ENCODE data around the gene CD27.

Gene CD27

GRCh38 chr12:6450091-6450868, 5.5 kb downstream of the CD27 start:
- Mint-ChIP-seq H3K27ac (peak overlapping the region; percentile 100), H3K36me3 (peaks cover 76% of the 10 kb centered on the region), H3K4me3 (peak overlapping the region; percentile 100), H3K9me3 (no peaks in the 10 kb centered on the region), H3K4me1 (peaks cover 81% of the 10 kb centered on the region)
- DNase-seq (ENCODE audit: low spot score in 2 of 2) (no peak), ATAC-seq (no peak)

GRCh38 chr12:6450869-6451347, 6.2 kb downstream of the CD27 start:
- DNase-seq (ENCODE audit: low spot score in 2 of 2) (peak in 1 of 2 donors; percentile 70), ATAC-seq (peak; percentile 2)
- Mint-ChIP-seq H3K27ac (peak overlapping the region; percentile 100), H3K4me3 (peak overlapping the region; percentile 100), H3K4me1 (peaks cover 76% of the 10 kb centered on the region), H3K36me3 (peaks cover 78% of the 10 kb centered on the region), H3K9me3 (no peaks in the 10 kb centered on the region)

- ATAC-seq (peak; percentile 88), DNase-seq (ENCODE audit: low spot score in 2 of 2) (peak in 1 of 2 donors; percentile 87)
- Mint-ChIP-seq H3K36me3 (peaks cover 80% of the 10 kb centered on the region), H3K27ac (peak within 1 kb of the TSS; percentile 100), H3K9me3 (no peaks in the 10 kb centered on the region), H3K4me3 (peak within 1 kb of the TSS; percentile 100), H3K4me1 (peaks cover 71% of the 10 kb centered on the region)
Measured at GRCh38 chr12:6451348-6452244, 6.8 kb downstream of the CD27 start, which contains the start of gene TAPBPL. TSS of gene TAPBPL (plus strand) at chr12:6452042. CDS start at chr12:6452249, 207 bp downstream.

- peaks cover 80% of the 10 kb centered on the region for H3K36me3 Mint-ChIP-seq
Measured at GRCh38 chr12:6452245-6452943, 7.6 kb downstream of the CD27 start.

DNA sequence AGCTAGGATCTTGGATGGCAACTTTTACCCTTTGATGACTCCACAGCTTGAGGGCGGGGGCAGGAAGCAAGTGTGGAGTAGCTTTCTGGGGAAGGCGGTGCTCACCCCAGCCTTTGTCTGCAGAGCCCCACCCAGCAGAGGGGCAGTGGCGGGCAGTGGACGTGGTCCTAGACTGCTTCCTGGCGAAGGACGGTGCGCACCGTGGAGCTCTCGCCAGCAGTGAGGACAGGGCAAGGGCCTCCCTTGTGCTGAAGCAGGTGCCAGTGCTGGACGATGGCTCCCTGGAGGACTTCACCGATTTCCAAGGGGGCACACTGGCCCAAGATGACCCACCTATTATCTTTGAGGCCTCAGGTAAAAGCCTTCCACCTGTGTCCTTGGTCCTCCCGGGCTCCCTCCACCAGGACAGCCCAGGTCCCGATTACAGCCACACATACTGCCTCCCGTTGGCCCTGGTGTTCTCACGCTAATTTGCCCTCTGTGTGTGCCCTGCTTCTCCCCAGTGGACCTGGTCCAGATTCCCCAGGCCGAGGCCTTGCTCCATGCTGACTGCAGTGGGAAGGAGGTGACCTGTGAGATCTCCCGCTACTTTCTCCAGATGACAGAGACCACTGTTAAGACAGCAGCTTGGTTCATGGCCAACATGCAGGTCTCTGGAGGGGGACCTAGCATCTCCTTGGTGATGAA, 8.3 kb downstream of the CD27 start:
- peaks cover 63% of the 10 kb centered on the region for H3K4me1 Mint-ChIP-seq
- DNase-seq (ENCODE audit: low spot score in 2 of 2) (no peak), ATAC-seq (peak; percentile 54)
- H3K4me3 Mint-ChIP-seq = peak overlapping the region; percentile 100
- H3K27ac Mint-ChIP-seq = peak overlapping the region; percentile 100
- H3K36me3 Mint-ChIP-seq = peaks cover 80% of the 10 kb centered on the region
- H3K9me3 Mint-ChIP-seq = no peaks in the 10 kb centered on the region

More at GRCh38 chr12:6452245-6452943, 7.6 kb downstream of the CD27 start:
- peaks cover 68% of the 10 kb centered on the region for H3K4me1 Mint-ChIP-seq
- ATAC-seq (peak; percentile 2), DNase-seq (ENCODE audit: low spot score in 2 of 2) (peak in 1 of 2 donors; percentile 64)
- H3K9me3 Mint-ChIP-seq = no peaks in the 10 kb centered on the region
- H3K4me3 Mint-ChIP-seq = peak overlapping the region; percentile 100
- H3K27ac Mint-ChIP-seq = peak overlapping the region; percentile 100

DNA sequence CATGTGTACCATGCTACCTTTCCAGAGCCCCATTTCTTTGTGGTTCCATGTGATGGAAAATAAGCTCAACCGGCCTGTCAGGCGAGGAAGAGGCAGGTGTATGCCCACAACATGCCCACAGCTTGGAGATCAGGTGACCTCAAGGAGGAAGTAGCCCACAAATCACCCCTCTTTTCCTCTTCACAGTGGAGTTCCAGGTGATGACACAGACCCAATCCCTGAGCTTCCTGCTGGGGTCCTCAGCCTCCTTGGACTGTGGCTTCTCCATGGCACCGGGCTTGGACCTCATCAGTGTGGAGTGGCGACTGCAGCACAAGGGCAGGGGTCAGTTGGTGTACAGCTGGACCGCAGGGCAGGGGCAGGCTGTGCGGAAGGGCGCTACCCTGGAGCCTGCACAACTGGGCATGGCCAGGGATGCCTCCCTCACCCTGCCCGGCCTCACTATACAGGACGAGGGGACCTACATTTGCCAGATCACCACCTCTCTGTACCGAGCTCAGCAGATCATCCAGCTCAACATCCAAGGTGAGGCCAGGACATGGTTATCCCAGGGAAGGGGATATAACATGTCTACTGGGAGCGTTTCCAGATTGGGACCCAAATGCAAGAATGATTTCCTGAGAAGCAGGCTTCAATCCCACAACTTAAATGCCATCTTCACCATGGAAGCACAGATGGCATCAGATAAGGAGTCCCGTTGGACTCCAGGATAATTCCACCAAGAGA, 12.6 kb downstream of the CD27 start:
- ATAC-seq (no peak), DNase-seq (ENCODE audit: low spot score in 2 of 2) (no peak)
- peaks cover 100% of the 10 kb centered on the region for H3K36me3 Mint-ChIP-seq
- no peaks in the 10 kb centered on the region for H3K9me3 Mint-ChIP-seq
- no peak overlapping the region for H3K4me3 Mint-ChIP-seq
- peak overlapping the region; percentile 100 for H3K27ac Mint-ChIP-seq
- H3K4me1 Mint-ChIP-seq = peaks cover 69% of the 10 kb centered on the region

- no peak for DNase-seq (ENCODE audit: low spot score in 2 of 2)
- Mint-ChIP-seq H3K27ac (peak overlapping the region; percentile 100), H3K36me3 (peaks cover 100% of the 10 kb centered on the region), H3K9me3 (no peaks in the 10 kb centered on the region), H3K4me1 (peaks cover 69% of the 10 kb centered on the region), H3K4me3 (no peak overlapping the region)
- ATAC-seq = no peak
Measured at GRCh38 chr12:6458281-6459003, 13.7 kb downstream of the CD27 start.

- Mint-ChIP-seq H3K36me3 (peaks cover 100% of the 10 kb centered on the region), H3K4me3 (no peak overlapping the region), H3K4me1 (peaks cover 69% of the 10 kb centered on the region), H3K9me3 (no peaks in the 10 kb centered on the region), H3K27ac (peak overlapping the region; percentile 100)
- DNase-seq (ENCODE audit: low spot score in 2 of 2) = no peak
- ATAC-seq = no peak
Measured at GRCh38 chr12:6459004-6459337, 14.2 kb downstream of the CD27 start.

DNA sequence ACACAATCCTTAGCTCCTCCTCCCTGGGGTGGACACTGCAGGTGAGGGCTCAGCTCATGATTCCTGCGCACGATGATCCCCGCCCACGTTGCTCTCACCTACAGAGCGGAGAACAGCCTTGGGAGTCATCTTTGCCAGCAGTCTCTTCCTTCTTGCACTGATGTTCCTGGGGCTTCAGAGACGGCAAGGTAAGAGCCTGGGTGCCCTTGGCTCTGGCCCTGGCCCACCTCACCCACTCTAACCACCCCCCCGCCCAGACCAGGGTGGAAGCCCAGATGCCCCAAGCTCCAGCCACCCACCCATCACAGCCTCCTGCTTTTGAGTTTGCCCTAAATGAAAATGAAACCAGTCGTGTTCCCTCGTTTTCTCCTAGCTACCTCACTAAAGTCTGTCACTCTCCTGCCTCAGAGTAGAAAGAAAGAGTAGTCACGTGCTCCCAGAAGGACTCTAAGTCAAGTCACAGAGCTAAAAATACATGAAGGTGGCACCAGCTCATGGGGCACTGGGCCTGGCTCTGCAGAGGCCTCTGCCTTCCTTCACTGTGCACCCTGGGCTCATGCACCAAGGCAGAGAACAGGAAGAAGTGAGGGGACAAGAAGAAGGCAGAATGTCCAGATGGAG, 16.1 kb downstream of the CD27 start:
- Mint-ChIP-seq H3K27ac (peak overlapping the region; percentile 94), H3K4me1 (peaks cover 71% of the 10 kb centered on the region), H3K36me3 (peaks cover 100% of the 10 kb centered on the region), H3K4me3 (peak overlapping the region; percentile 78), H3K9me3 (no peaks in the 10 kb centered on the region)
- DNase-seq (ENCODE audit: low spot score in 2 of 2) (no peak), ATAC-seq (peak; percentile 38)

GRCh38 chr12:6461401-6462233, 16.9 kb downstream of the CD27 start:
- peak overlapping the region; percentile 78 for H3K4me3 Mint-ChIP-seq
- DNase-seq (ENCODE audit: low spot score in 2 of 2) (peak; percentile 54 to 85), ATAC-seq (peak; percentile 96)
- peaks cover 79% of the 10 kb centered on the region for H3K4me1 Mint-ChIP-seq
- no peaks in the 10 kb centered on the region for H3K9me3 Mint-ChIP-seq
- H3K36me3 Mint-ChIP-seq = peaks cover 100% of the 10 kb centered on the region
- H3K27ac Mint-ChIP-seq = peak overlapping the region; percentile 94

DNA sequence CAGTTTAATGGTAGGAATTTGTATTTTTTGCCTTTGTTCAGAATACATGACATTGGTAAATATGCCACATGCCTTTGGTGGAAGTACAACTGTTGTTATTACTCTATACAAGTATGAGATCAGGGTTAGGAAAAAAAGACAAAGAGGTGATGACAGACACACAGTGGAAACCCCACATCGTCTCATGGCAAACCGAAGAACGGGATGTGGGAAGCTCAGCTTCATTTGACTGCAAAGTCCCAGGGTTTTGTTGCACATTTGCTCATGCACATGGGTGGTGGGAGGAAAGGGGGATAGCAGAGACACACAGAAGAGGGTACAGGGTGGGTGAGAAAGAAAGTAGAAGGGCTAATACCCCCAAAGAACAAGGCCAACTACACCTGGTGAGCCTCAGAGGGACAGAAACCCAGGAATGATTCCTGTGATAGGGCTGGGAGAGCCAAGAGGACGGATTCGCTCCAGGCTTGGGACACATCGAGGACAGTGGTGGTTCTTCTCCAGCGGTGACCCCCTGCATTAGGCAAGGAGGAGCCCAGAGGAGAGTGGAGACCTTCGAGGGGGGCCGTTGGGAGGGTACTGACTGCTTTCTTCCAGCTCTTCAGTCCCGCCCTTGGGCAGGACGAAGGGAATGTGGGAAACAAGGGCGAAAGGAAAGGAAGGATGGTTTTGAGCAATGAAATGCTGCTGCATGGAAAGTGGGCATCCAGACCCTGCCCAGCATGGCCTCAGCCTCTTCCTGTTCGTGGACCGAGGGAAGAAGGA, 17.7 kb downstream of the CD27 start:
- H3K36me3 Mint-ChIP-seq = peaks cover 100% of the 10 kb centered on the region
- H3K9me3 Mint-ChIP-seq = no peaks in the 10 kb centered on the region
- peak overlapping the region; percentile 94 for H3K27ac Mint-ChIP-seq
- H3K4me1 Mint-ChIP-seq = peaks cover 81% of the 10 kb centered on the region
- peak overlapping the region; percentile 78 for H3K4me3 Mint-ChIP-seq
- DNase-seq (ENCODE audit: low spot score in 2 of 2) (no peak), ATAC-seq (peak; percentile 73)

DNA sequence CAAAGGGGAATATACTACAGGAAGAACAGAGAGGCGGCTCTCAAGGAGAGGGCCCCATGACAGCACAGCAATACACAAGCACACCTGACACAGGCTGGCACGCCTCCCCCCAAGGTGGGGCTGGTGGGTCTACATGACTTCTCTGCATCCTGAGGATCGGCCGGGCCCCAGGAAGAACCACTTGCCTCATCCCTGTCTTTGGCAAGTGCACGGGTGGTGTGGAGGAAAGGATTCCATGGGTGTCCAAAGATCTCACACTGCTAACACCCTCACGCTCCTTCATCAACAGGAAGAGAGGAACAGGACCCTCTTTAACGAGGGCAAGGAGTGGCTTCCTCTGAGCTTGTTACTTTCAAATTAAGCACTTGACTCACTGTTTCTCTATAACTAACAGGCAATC, 18.5 kb downstream of the CD27 start:
- no peak for DNase-seq (ENCODE audit: low spot score in 2 of 2)
- H3K4me3 Mint-ChIP-seq = peak overlapping the region; percentile 78
- peaks cover 100% of the 10 kb centered on the region for H3K36me3 Mint-ChIP-seq
- H3K27ac Mint-ChIP-seq = peak overlapping the region; percentile 94
- no peak for ATAC-seq
- no peaks in the 10 kb centered on the region for H3K9me3 Mint-ChIP-seq
- H3K4me1 Mint-ChIP-seq = peaks cover 88% of the 10 kb centered on the region
